OCI-LY3 (cell line): Measurements from ENCODE around the gene LHPP.

ENCODE experiments used
- H2AFZ ChIP-seq: fragments of 200-600, 300-600 bp; shearing (Covaris generic); 2 replicates; pipeline ENCODE4 v1.6.0; 2014; ENCODE audit warnings: antibody characterized with exemption, low read depth, low read length
- H3K27ac ChIP-seq: fragments of 200-600, 300-600 bp; sonication (generic); 2 replicates; pipeline ENCODE4 v1.5.1; 2014; ENCODE audit warnings: mild to moderate bottlenecking, low read length, moderate library complexity, mixed read lengths
- H3K27me3 ChIP-seq: fragments of 200-600, 300-600 bp; sonication (generic); 2 replicates; pipeline ENCODE4 v1.6.1; 2014; ENCODE audit warnings: low read depth, low read length, mixed read lengths
- H3K36me3 ChIP-seq: fragments of 200-600, 300-600 bp; sonication (generic); replicated peaks from 2 replicates; pipeline ENCODE3; 2014; ENCODE audit warnings: low read depth, low read length, mixed read lengths
- H3K4me1 ChIP-seq: fragments of 300-600, 200-600 bp; sonication (generic); 2 replicates; pipeline ENCODE4 v1.6.1; 2014; ENCODE audit warnings: low read length, mixed read lengths
- H3K4me2 ChIP-seq: fragments of 200-600, 300-600 bp; sonication (generic); 2 replicates; pipeline ENCODE4 v1.6.1; 2014; ENCODE audit warnings: low read length, mixed read lengths
- H3K4me3 ChIP-seq: fragments of 300-600, 200-600 bp; sonication (generic); 2 replicates; pipeline ENCODE4 v1.5.1; 2014; ENCODE audit warnings: antibody characterized with exemption, mild to moderate bottlenecking, low read length, moderate library complexity
- H3K79me2 ChIP-seq: fragments of 300-600, 200-600 bp; shearing (Covaris generic); 2 replicates; pipeline ENCODE4 v1.6.1; 2014; ENCODE audit warnings: mild to moderate bottlenecking, low read length, mixed read lengths
- H3K9ac ChIP-seq: fragments of 300-600, 200-600 bp; shearing (Covaris generic); 2 replicates; pipeline ENCODE4 v1.6.0; 2014; ENCODE audit warnings: mild to moderate bottlenecking, low read length, moderate library complexity
- H3K9me3 ChIP-seq: fragments of 200-600, 300-600 bp; shearing (Covaris generic); 2 replicates; pipeline ENCODE4 v1.6.1; 2014; ENCODE audit warnings: low read length, mixed read lengths; ENCODE audit not compliant: insufficient read depth
- H4K20me1 ChIP-seq: fragments of 200-600, 300-600 bp; sonication (generic); 2 replicates; pipeline ENCODE4 v1.6.1; 2016; ENCODE audit warnings: low read length, mixed read lengths; ENCODE audit not compliant: insufficient read depth
- CTCF ChIP-seq: fragments of 200-600, 300-600 bp; sonication (generic); IDR thresholded peaks from 2 replicates; pipeline ENCODE4 v1.5.1; 2014; ENCODE audit warnings: antibody characterized with exemption, low read length, low read depth
- EZH2phosphoT487 ChIP-seq: fragments of 200-600 bp; shearing (Covaris generic); IDR thresholded peaks from 2 replicates; pipeline ENCODE4 v1.6.1; 2018; ENCODE audit warnings: antibody characterized with exemption, mixed run types, low read depth

The LHPP gene

GRCh38 chr10:124601016-124601415 lies 139.4 kb downstream of the LHPP start:
- Histone ChIP-seq H3K4me1 (peaks cover 15% of the 10 kb centered on the region), H4K20me1 (no peaks in the 10 kb centered on the region), H3K4me2 (peak overlapping the region; percentile 42; the same call in 1 of the 2 replicates), H3K79me2 (no peaks in the 10 kb centered on the region), H3K27me3 (no peaks in the 10 kb centered on the region), H3K36me3 (no peaks in the 10 kb centered on the region), H3K4me3 (no peak overlapping the region), H3K9ac (no peak overlapping the region), H3K9me3 (no peaks in the 10 kb centered on the region), H3K27ac (no peak overlapping the region), H2AFZ (no peak overlapping the region)
- TF ChIP-seq CTCF: no peak
- TF ChIP-seq EZH2phosphoT487: no peak

- H4K20me1 ChIP-seq: no peaks in the 10 kb centered on the region
- H3K4me1 ChIP-seq: peaks cover 15% of the 10 kb centered on the region
- H3K4me3 ChIP-seq: no peak overlapping the region; the same call in 1 of the 2 replicates
- no peak overlapping the region for H3K9ac ChIP-seq
- TF ChIP-seq EZH2phosphoT487 (no peak), CTCF (no peak)
- H3K27me3 ChIP-seq: no peaks in the 10 kb centered on the region
- H3K79me2 ChIP-seq: no peaks in the 10 kb centered on the region
- no peaks in the 10 kb centered on the region for H3K9me3 ChIP-seq
- no peak overlapping the region for H3K27ac ChIP-seq
- no peak overlapping the region for H2AFZ ChIP-seq
- no peaks in the 10 kb centered on the region for H3K36me3 ChIP-seq
- peak overlapping the region; percentile 42 for H3K4me2 ChIP-seq
Observed at GRCh38 chr10:124601431-124602120, 140.0 kb downstream of the LHPP start.

- H3K79me2 ChIP-seq: no peaks in the 10 kb centered on the region
- H4K20me1 ChIP-seq: no peaks in the 10 kb centered on the region
- H3K36me3 ChIP-seq: no peaks in the 10 kb centered on the region
- no peaks in the 10 kb centered on the region for H3K27me3 ChIP-seq
- no peak overlapping the region for H3K4me3 ChIP-seq
- H3K27ac ChIP-seq: no peak overlapping the region
- no peak overlapping the region for H2AFZ ChIP-seq
- peaks cover 15% of the 10 kb centered on the region for H3K4me1 ChIP-seq
- H3K9ac ChIP-seq: no peak overlapping the region
- TF ChIP-seq EZH2phosphoT487 (no peak), CTCF (no peak)
- H3K4me2 ChIP-seq: peak overlapping the region; percentile 42; the same call in 1 of the 2 replicates
- H3K9me3 ChIP-seq: no peaks in the 10 kb centered on the region
Observed at GRCh38 chr10:124602121-124602561, 140.5 kb downstream of the LHPP start.

GRCh38 chr10:124602646-124603365 lies 141.2 kb downstream of the LHPP start:
- Histone ChIP-seq H4K20me1 (no peaks in the 10 kb centered on the region), H3K36me3 (no peaks in the 10 kb centered on the region), H3K79me2 (no peaks in the 10 kb centered on the region), H3K4me3 (no peak overlapping the region), H3K27ac (no peak overlapping the region), H3K27me3 (no peaks in the 10 kb centered on the region), H2AFZ (no peak overlapping the region), H3K9ac (no peak overlapping the region), H3K9me3 (no peaks in the 10 kb centered on the region), H3K4me1 (peaks cover 15% of the 10 kb centered on the region), H3K4me2 (no peak overlapping the region)
- TF ChIP-seq EZH2phosphoT487 (no peak), CTCF (no peak)
